SU-DHL-6 (cell line): Measurements from ENCODE around the gene MOV10L1.

Experiments used
- H2AFZ ChIP-seq: fragments of 200-600 bp; sonication (generic); 2 replicates; pipeline ENCODE4 v1.6.1; 2014; ENCODE audit warnings: low read depth, mild to moderate bottlenecking, moderate library complexity, mixed read lengths, antibody characterized with exemption, low read length; ENCODE audit not compliant: severe bottlenecking
- H3F3A ChIP-seq: fragments of 200-600 bp; shearing (Covaris generic); 2 replicates; pipeline ENCODE4 v1.6.0; 2016; ENCODE audit warnings: antibody characterized with exemption, mild to moderate bottlenecking; ENCODE audit not compliant: insufficient read depth
- H3K27ac ChIP-seq: fragments of 200-600 bp; sonication (generic); 2 replicates; pipeline ENCODE4 v1.5.1; 2016; ENCODE audit warnings: low read depth, mild to moderate bottlenecking, low read length, moderate library complexity, mixed read lengths
- H3K27me3 ChIP-seq: fragments of 200-600 bp; sonication (generic), shearing (Covaris generic); 2 replicates; pipeline ENCODE4 v1.6.0; 2014; ENCODE audit warnings: mild to moderate bottlenecking, low read length
- H3K36me3 ChIP-seq: fragments of 200-600 bp; sonication (generic); 2 replicates; pipeline ENCODE4 v1.6.1; 2014; ENCODE audit warnings: mild to moderate bottlenecking, low read length, mixed read lengths
- H3K4me2 ChIP-seq: fragments of 300-600, 200-600 bp; shearing (Covaris generic), sonication (generic); 2 replicates; pipeline ENCODE4 v1.6.0; 2014; ENCODE audit warnings: low read length, low read depth, mild to moderate bottlenecking; ENCODE audit not compliant: poor library complexity, severe bottlenecking
- H3K4me3 ChIP-seq: fragments of 200-600 bp; sonication (generic); 2 replicates; pipeline ENCODE4 v1.5.1; 2014; ENCODE audit warnings: antibody characterized with exemption, low read length, mild to moderate bottlenecking, mixed read lengths; ENCODE audit not compliant: insufficient read depth, poor library complexity, severe bottlenecking
- H3K79me2 ChIP-seq: fragments of 200-600 bp; sonication (generic); 2 replicates; pipeline ENCODE4 v1.6.1; 2014; ENCODE audit warnings: mild to moderate bottlenecking, low read length, moderate library complexity; ENCODE audit not compliant: insufficient read depth
- H3K9ac ChIP-seq: fragments of 200-600 bp; sonication (generic); 2 replicates; pipeline ENCODE4 v1.7.0; 2014; ENCODE audit warnings: mild to moderate bottlenecking, low read length
- H3K9me2 ChIP-seq: fragments of 200-600 bp; sonication (generic); replicated peaks from 2 replicates; pipeline ENCODE4 v1.6.1; 2014; ENCODE audit warnings: low read length; ENCODE audit not compliant: insufficient read depth
- H3K9me3 ChIP-seq: fragments of 200-600 bp; sonication (generic); 2 replicates; pipeline ENCODE4 v1.6.1; 2014; ENCODE audit warnings: low read length, mixed read lengths; ENCODE audit not compliant: insufficient read depth
- H4K20me1 ChIP-seq: fragments of 200-600 bp; sonication (generic); 2 replicates; pipeline ENCODE4 v1.6.1; 2014; ENCODE audit warnings: low read depth, mild to moderate bottlenecking, antibody characterized with exemption, low read length, moderate library complexity, mixed read lengths
- CTCF ChIP-seq: fragments of 200-600 bp; sonication (generic); IDR thresholded peaks from one replicate; pipeline ENCODE4 v1.5.1; 2017; ENCODE audit warnings: antibody characterized with exemption, mild to moderate bottlenecking, low read length, moderate library complexity; ENCODE audit not compliant: insufficient read depth, poor library complexity, severe bottlenecking
- EZH2phosphoT487 ChIP-seq: fragments of 200-600 bp; sonication (generic), shearing (Covaris generic); conservative IDR thresholded peaks from 2 replicates; pipeline ENCODE4 v1.6.1; 2018; ENCODE audit warnings: mild to moderate bottlenecking, antibody characterized with exemption, low read length, moderate library complexity, mixed read lengths

Gene MOV10L1

GRCh38 chr22:50205781-50206569 lies 116.2 kb downstream of the MOV10L1 start:
- no peak overlapping the region for H3K4me3 ChIP-seq
- no peak overlapping the region for H3K4me2 ChIP-seq
- peaks cover 38% of the 10 kb centered on the region for H3K79me2 ChIP-seq
- no peaks in the 10 kb centered on the region for H3K27me3 ChIP-seq
- no peak overlapping the region for H3K27ac ChIP-seq
- H3F3A ChIP-seq, result 0 out of 2 replicates have a peak, but pooled peaks cover 7% of the 10 kb centered on the region
- H3K9me2 ChIP-seq, result no peaks in the 10 kb centered on the region
- no peak overlapping the region for H3K9ac ChIP-seq
- H3K36me3 ChIP-seq, result peaks cover 16% of the 10 kb centered on the region
- TF ChIP-seq EZH2phosphoT487 (no peak), CTCF (no peak)
- H2AFZ ChIP-seq, result no peak overlapping the region
- no peaks in the 10 kb centered on the region; the same call in 1 of the 2 replicates for H4K20me1 ChIP-seq
- no peaks in the 10 kb centered on the region for H3K9me3 ChIP-seq

GRCh38 chr22:50206599-50206998 lies 116.8 kb downstream of the MOV10L1 start:
- Histone ChIP-seq H3K36me3 (peaks cover 18% of the 10 kb centered on the region), H3K27me3 (no peaks in the 10 kb centered on the region), H2AFZ (no peak overlapping the region), H4K20me1 (no peaks in the 10 kb centered on the region; the same call in 1 of the 2 replicates), H3K9me2 (no peaks in the 10 kb centered on the region), H3K4me3 (no peak overlapping the region), H3K9me3 (no peaks in the 10 kb centered on the region), H3F3A (0 out of 2 replicates have a peak, but pooled peaks cover 7% of the 10 kb centered on the region), H3K4me2 (no peak overlapping the region), H3K9ac (no peak overlapping the region), H3K27ac (no peak overlapping the region), H3K79me2 (peaks cover 36% of the 10 kb centered on the region)
- TF ChIP-seq EZH2phosphoT487, result no peak
- peak; percentile 14 for TF ChIP-seq CTCF

GRCh38 chr22:50207383-50208140 lies 117.8 kb downstream of the MOV10L1 start:
- TF ChIP-seq CTCF (no peak), EZH2phosphoT487 (no peak)
- 0 out of 2 replicates have a peak, but pooled peaks cover 8% of the 10 kb centered on the region for H3F3A ChIP-seq
- H3K27ac ChIP-seq, result peak overlapping the region; percentile 13; the same call in 1 of the 2 replicates
- H3K4me3 ChIP-seq, result no peak overlapping the region
- H3K79me2 ChIP-seq, result peaks cover 27% of the 10 kb centered on the region
- no peak overlapping the region for H2AFZ ChIP-seq
- no peak overlapping the region for H3K9ac ChIP-seq
- H3K4me2 ChIP-seq, result no peak overlapping the region
- H4K20me1 ChIP-seq, result no peaks in the 10 kb centered on the region; the same call in 1 of the 2 replicates
- no peaks in the 10 kb centered on the region for H3K9me3 ChIP-seq
- no peaks in the 10 kb centered on the region for H3K27me3 ChIP-seq
- peaks cover 18% of the 10 kb centered on the region for H3K36me3 ChIP-seq
- no peaks in the 10 kb centered on the region for H3K9me2 ChIP-seq
